SK-N-SH treated with all-trans-retinoic acid at 6 μM for 48 hours (cell line): ENCODE results near the gene RNF113B.

Experiments used
- ATAC-seq: fragments of 200-7000 bp; cut with Tn5 transposase; 3 replicates; pipeline ENCODE4 v1.9.1; 2020; ENCODE audit warnings: mild to moderate bottlenecking, moderate library complexity
- ARNTL ChIP-seq: fragments of 450-650 bp; formaldehyde crosslinking; IDR thresholded peaks from 2 replicates; pipeline ENCODE4 v1.5.0; 2020; ENCODE audit warnings: low read depth, mild to moderate bottlenecking, moderate library complexity, borderline replicate concordance
- BACH2 ChIP-seq: fragments of 250-450 bp; sonication (Bioruptor Pico); IDR thresholded peaks from 2 replicates; pipeline ENCODE4 v1.9.0; 2021; ENCODE audit warnings: mild to moderate bottlenecking, borderline replicate concordance
- CREB5 ChIP-seq: fragments of 250-450 bp; sonication (Bioruptor Pico); IDR thresholded peaks from 2 replicates; pipeline ENCODE4 v1.5.1; 2020; ENCODE audit warnings: low read depth, mild to moderate bottlenecking, moderate library complexity
- CSDC2 ChIP-seq: fragments of 250-450 bp; sonication (Bioruptor Pico); IDR thresholded peaks from 2 replicates; pipeline ENCODE4 v1.5.0; 2020; ENCODE audit warnings: mild to moderate bottlenecking, moderate library complexity
- CSRNP3 ChIP-seq: fragments of 250-450 bp; sonication (Bioruptor Pico); IDR thresholded peaks from 2 replicates; pipeline ENCODE4 v1.5.1; 2021; ENCODE audit warnings: mild to moderate bottlenecking, moderate library complexity
- GLIS3 ChIP-seq: fragments of 250-450 bp; sonication (Bioruptor Pico); IDR thresholded peaks from 2 replicates; pipeline ENCODE4 v1.5.0; 2020; ENCODE audit warnings: mild to moderate bottlenecking, moderate library complexity
- ISL1 ChIP-seq: fragments of 250-450 bp; sonication (Bioruptor Pico); IDR thresholded peaks from 2 replicates; pipeline ENCODE4 v2.1.2; 2022; ENCODE audit warnings: mild to moderate bottlenecking, moderate library complexity
- OSR1 ChIP-seq: fragments of 250-450 bp; sonication (Bioruptor Pico); IDR thresholded peaks from 2 replicates; pipeline ENCODE4 v1.8.0; 2022; ENCODE audit warnings: moderate library complexity, mild to moderate bottlenecking, inconsistent platforms
- POU6F1 ChIP-seq: fragments of 250-450 bp; sonication (Bioruptor Pico); IDR thresholded peaks from 2 replicates; pipeline ENCODE4 v1.8.0; 2021; ENCODE audit warnings: low read depth, mild to moderate bottlenecking, moderate library complexity, borderline replicate concordance
- PPARA ChIP-seq: fragments of 250-450 bp; sonication (Bioruptor Pico); IDR thresholded peaks from 2 replicates; pipeline ENCODE4 v1.5.0; 2020; ENCODE audit warnings: mild to moderate bottlenecking, borderline replicate concordance
- SNAI2 ChIP-seq: fragments of 250-450 bp; sonication (Bioruptor Pico); IDR thresholded peaks from 2 replicates; pipeline ENCODE4 v1.5.0; 2020; ENCODE audit warnings: mild to moderate bottlenecking, moderate library complexity
- TOX ChIP-seq: fragments of 250-450 bp; sonication (Bioruptor Pico); IDR thresholded peaks from 2 replicates; pipeline ENCODE4 v1.8.0; 2021; ENCODE audit warnings: mild to moderate bottlenecking, moderate library complexity, borderline replicate concordance
- TSHZ2 ChIP-seq: fragments of 250-450 bp; sonication (Bioruptor Pico); IDR thresholded peaks from 2 replicates; pipeline ENCODE4 v1.5.0; 2020; ENCODE audit warnings: mild to moderate bottlenecking, moderate library complexity
- ZC3H10 ChIP-seq: fragments of 250-450 bp; sonication (Bioruptor Pico); IDR thresholded peaks from 2 replicates; pipeline ENCODE4 v1.5.1; 2021; ENCODE audit warnings: mild to moderate bottlenecking, moderate library complexity
- ZFP30 ChIP-seq: fragments of 450-650 bp; formaldehyde crosslinking; IDR thresholded peaks from 2 replicates; pipeline ENCODE4 v1.5.0; 2022; ENCODE audit warnings: mild to moderate bottlenecking, moderate library complexity
- ZNF70 ChIP-seq: fragments of 450-650 bp; formaldehyde crosslinking; IDR thresholded peaks from 2 replicates; pipeline ENCODE4 v1.5.0; 2020; ENCODE audit warnings: mild to moderate bottlenecking, moderate library complexity
- ZNF8 ChIP-seq: fragments of 450-650 bp; formaldehyde crosslinking; IDR thresholded peaks from 2 replicates; pipeline ENCODE4 v1.5.0; 2020; ENCODE audit warnings: mild to moderate bottlenecking, moderate library complexity

Gene RNF113B

GRCh38 chr13:98195054-98195791, 18.2 kb upstream of the RNF113B start (continued):
- TF ChIP-seq TSHZ2 (CRISPR knock-in tag) (no peak), ZC3H10 (no peak), TOX (CRISPR knock-in tag) (no peak), ISL1 (CRISPR knock-in tag) (no peak), CREB5 (CRISPR knock-in tag) (no peak), SNAI2 (CRISPR knock-in tag) (no peak)
- TF ChIP-seq, all 23 proteins: peak for 0

- no peak for TF ChIP-seq BACH2 (CRISPR knock-in tag)
- TF ChIP-seq OSR1 (CRISPR knock-in tag), result no peak
- no peak for TF ChIP-seq CSDC2 (CRISPR knock-in tag)
- no peak for TF ChIP-seq ZC3H10
- TF ChIP-seq POU6F1 (CRISPR knock-in tag), result no peak
- no peak for TF ChIP-seq GLIS3
- TF ChIP-seq CREB5 (CRISPR knock-in tag), result no peak
- TF ChIP-seq ZNF8 (CRISPR knock-in tag), result no peak
- no peak for TF ChIP-seq ARNTL (CRISPR knock-in tag)
- TF ChIP-seq ZNF70 (CRISPR knock-in tag), result no peak
- no peak for TF ChIP-seq TSHZ2 (CRISPR knock-in tag)
- TF ChIP-seq PPARA (CRISPR knock-in tag), result no peak
- TF ChIP-seq ZFP30 (CRISPR knock-in tag), result no peak
- no peak for TF ChIP-seq CSRNP3 (CRISPR knock-in tag)
- no peak for TF ChIP-seq TOX (CRISPR knock-in tag)
- ATAC-seq, result no peak
These were observed 14.9 kb upstream of the RNF113B start for GRCh38 chr13:98192008-98192407.
